ENCODE results near the gene GRK4.

The GRK4 gene

DNA sequence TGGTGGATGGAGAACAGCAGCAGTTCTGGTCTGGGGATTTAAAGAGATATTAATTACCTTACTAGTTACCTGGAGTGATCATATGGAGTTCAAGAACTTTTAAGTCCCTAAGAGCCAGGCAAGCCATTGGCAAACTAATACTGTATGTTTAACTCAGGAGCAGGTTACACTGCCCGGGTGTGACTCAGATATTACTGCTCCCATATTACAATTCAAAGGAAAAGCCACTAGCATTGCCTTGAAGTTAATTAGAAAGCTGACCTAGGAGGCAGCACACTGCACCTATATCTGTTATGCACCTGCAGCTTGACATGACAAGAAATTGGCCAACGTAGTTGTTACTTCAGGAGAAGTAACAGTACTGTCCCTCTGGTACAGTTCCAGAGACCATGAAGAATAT lies 47.2 kb downstream of the GRK4 start:
- CTCF ChIA-PET: interaction anchor here (1.1 to 4.4 kb wide), 2 partner anchors 11 to 32 kb away, joined by 3 to 15 read pairs; no protein-coding TSS in a partner anchor
- POLR2A ChIA-PET: no interaction called here
- DNase-seq (ENCODE audit: low read depth, low spot score): no peak
- no peak overlapping the region for H3K4me3 ChIP-seq (ENCODE audit: low read depth, low read length)
- TF ChIP-seq CTCF (IDR thresholded peaks at IDR 0.05; ENCODE audit: insufficient read depth, low read length, missing control alignments): no peak

DNA sequence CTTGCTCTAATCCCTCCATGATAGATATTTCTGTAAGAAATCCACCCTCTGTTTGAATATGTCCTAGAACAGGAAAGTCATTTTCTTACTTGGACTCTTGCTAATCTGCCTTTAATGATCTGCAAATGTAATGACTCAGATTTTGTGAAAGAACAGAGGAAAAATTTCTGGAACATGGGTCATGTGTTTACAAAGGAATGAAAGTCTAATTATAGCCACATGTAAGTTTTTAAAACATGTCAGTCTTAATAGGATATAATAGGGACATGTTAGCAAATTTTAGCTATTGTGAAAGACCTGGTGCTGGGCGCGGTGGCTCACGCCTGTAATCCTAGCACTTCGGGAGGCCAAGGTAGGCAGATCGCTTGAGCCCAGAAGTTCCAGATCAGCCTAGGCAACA lies 47.6 kb downstream of the GRK4 start:
- H3K4me3 ChIP-seq (ENCODE audit: low read depth, low read length): no peak overlapping the region
- POLR2A ChIA-PET: no interaction called here
- DNase-seq (ENCODE audit: low read depth, low spot score): peak; percentile 36
- CTCF ChIA-PET: interaction anchor here (1.1 to 4.4 kb wide), 2 partner anchors 12 to 32 kb away, joined by 3 to 15 read pairs; no protein-coding TSS in a partner anchor
- no peak for TF ChIP-seq CTCF (IDR thresholded peaks at IDR 0.05; ENCODE audit: insufficient read depth, low read length, missing control alignments)

DNA sequence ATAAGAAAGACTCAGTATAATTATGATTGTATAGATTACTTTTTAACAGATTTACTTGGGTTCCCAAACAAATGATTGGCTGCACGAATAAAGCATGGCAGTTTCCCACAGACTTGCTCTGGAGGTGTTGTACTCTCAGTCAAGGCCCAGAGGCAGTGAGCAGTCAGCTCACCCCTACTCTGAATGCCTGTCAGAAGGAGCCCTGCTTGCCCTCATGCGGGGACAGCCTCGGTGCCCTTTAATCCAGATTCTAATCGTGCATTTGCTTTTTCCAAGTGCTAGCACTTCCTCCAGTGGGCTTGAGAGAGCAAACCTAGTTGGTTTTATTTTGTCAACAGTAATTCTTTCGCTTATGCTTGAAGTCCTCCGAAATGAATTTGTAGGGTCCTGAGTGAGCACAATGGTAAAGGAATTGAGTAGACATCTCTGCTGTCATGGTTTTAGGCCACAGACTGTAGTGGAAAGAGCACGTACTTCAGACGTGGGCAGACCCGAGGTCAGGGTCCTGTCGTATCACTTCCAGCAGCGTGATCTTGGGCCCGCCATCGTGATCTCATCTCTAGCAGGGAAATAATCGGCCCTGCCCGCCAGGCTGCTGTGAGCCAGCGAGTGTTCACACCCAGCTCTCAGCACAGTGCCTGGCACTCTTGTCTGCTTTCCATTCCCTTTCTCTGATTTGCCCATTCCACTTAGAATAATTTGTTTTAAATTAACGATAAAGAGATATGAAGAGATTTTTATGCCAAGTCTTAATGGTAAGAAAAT lies 48.3 kb downstream of the GRK4 start:
- DNase-seq (ENCODE audit: low read depth, low spot score): no peak
- no peak for TF ChIP-seq CTCF (IDR thresholded peaks at IDR 0.05; ENCODE audit: insufficient read depth, low read length, missing control alignments)
- ChIA-PET CTCF (interaction anchor here (1.1 to 4.4 kb wide), 2 partner anchors 12 to 33 kb away, joined by 3 to 15 read pairs; no protein-coding TSS in a partner anchor), POLR2A (no interaction called here)
- no peak overlapping the region for H3K4me3 ChIP-seq (ENCODE audit: low read depth, low read length)

- ChIA-PET POLR2A (no interaction called here), CTCF (interaction anchor here (1.1 to 2.2 kb wide), 2 partner anchors 32 to 35 kb away, joined by 4 to 5 read pairs; no protein-coding TSS in a partner anchor)
- H3K4me3 ChIP-seq (ENCODE audit: low read depth, low read length): no peak overlapping the region
- no peak for TF ChIP-seq CTCF (IDR thresholded peaks at IDR 0.05; ENCODE audit: insufficient read depth, low read length, missing control alignments)
- no peak for DNase-seq (ENCODE audit: low read depth, low spot score)
Measured at GRCh38 chr4:3013323-3013722, 50.0 kb downstream of the GRK4 start.

DNA sequence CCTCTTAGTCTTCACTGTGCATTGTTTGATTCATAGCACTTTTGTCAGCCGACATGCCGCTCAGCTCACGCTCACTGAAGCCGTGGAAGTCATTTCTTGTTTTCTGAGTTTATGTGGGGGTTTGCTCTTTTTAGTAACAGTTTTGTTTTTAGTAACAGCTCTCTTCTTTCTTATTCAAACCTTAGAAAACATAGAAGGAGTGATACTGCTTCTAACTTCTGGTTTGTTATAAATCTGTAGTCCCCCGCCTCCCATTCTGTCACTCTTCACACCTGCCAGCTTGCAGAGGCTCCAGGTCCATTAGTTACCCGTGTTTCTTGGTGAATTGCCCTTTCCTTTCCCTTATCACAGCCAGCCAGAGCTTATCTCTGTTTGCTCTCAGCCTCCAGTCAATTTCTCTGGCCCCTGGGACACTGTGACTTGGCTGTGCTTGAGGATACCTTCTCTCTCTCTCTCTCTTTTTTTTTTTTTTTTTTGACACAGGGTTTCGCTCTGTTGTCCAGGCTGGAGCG lies 50.5 kb downstream of the GRK4 start:
- no peak for TF ChIP-seq CTCF (IDR thresholded peaks at IDR 0.05; ENCODE audit: insufficient read depth, low read length, missing control alignments)
- no peak overlapping the region for H3K4me3 ChIP-seq (ENCODE audit: low read depth, low read length)
- CTCF ChIA-PET: interaction anchor here (1.1 to 2.2 kb wide), 2 partner anchors 33 to 35 kb away, joined by 4 to 5 read pairs; no protein-coding TSS in a partner anchor
- POLR2A ChIA-PET: no interaction called here
- no peak for DNase-seq (ENCODE audit: low read depth, low spot score)

DNA sequence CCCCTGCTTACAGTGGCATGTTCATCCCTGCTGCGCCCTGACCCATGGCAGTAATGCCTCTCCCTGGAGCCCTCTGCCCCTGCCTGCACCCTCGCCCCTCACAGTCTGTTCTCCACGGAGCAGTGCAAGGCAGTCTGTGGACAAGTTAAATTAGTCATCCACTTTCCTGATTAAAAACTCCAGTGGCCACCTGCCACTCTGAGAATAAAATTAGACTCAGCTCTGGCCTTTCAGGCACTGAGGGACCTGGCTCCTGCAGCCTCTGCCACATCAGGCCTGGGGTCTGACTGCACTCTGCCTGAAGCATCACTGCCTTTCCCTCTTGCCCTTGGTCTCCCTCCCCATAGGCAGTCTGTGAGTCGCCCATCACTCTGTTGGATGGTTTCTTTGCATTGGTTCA lies 53.6 kb downstream of the GRK4 start:
- TF ChIP-seq CTCF (IDR thresholded peaks at IDR 0.05; ENCODE audit: insufficient read depth, low read length, missing control alignments): no peak
- DNase-seq (ENCODE audit: low read depth, low spot score): no peak
- no peak overlapping the region for H3K4me3 ChIP-seq (ENCODE audit: low read depth, low read length)
- ChIA-PET CTCF (interaction anchor here (1.1 to 4.0 kb wide), 2 partner anchors 18 to 20 kb away, joined by 3 to 14 read pairs; no protein-coding TSS in a partner anchor), POLR2A (no interaction called here)

All from AG04449 (cell line).